ENCODE data around the gene KRTAP8-1.

KRTAP8-1 gene, protein sequence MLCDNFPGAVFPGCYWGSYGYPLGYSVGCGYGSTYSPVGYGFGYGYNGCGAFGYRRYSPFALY

GRCh38 chr21:30813174-30813573, at the start of gene KRTAP8-1:
KRTAP8-1 (minus strand) TSS chr21:30813274; CDS start chr21:30813220, 54 bp downstream.
- H3K4me1 ChIP-seq (ENCODE audit: control insufficient read depth in 5 of 5, insufficient read depth in 5 of 5, low read length in 5 of 5): no peaks in the 10 kb centered on the region
- H3K27ac ChIP-seq (ENCODE audit: low read depth, low read length): no peak within 1 kb of the TSS
- H3K9ac ChIP-seq (ENCODE audit: low read length in 5 of 5): no peak within 1 kb of the TSS
- H3K36me3 ChIP-seq (ENCODE audit: control insufficient read depth in 5 of 5, insufficient read depth in 5 of 5, low read length in 5 of 5): no peaks in the 10 kb centered on the region
- no peak within 1 kb of the TSS for H3K4me3 ChIP-seq (ENCODE audit: low read depth in 1 of 5, low read length in 5 of 5)
- H3K9me3 ChIP-seq (ENCODE audit: control insufficient read depth in 5 of 5, low read length in 5 of 5): no peaks in the 10 kb centered on the region
- H3K27me3 ChIP-seq (ENCODE audit: control insufficient read depth in 5 of 5, insufficient read depth in 4 of 5, low read length in 5 of 5): peaks cover 0 to 6% (median 0%) of the 10 kb centered on the region in 5 donors

GRCh38 chr21:30847627-30848500, 34.8 kb upstream of the KRTAP8-1 start:
- no peak overlapping the region for H3K27ac ChIP-seq (ENCODE audit: low read depth, low read length)
- no peaks in the 10 kb centered on the region for H3K27me3 ChIP-seq (ENCODE audit: control insufficient read depth in 5 of 5, insufficient read depth in 4 of 5, low read length in 5 of 5)
- no peaks in the 10 kb centered on the region for H3K4me1 ChIP-seq (ENCODE audit: control insufficient read depth in 5 of 5, insufficient read depth in 5 of 5, low read length in 5 of 5)
- no peaks in the 10 kb centered on the region for H3K36me3 ChIP-seq (ENCODE audit: control insufficient read depth in 5 of 5, insufficient read depth in 5 of 5, low read length in 5 of 5)
- H3K4me3 ChIP-seq (ENCODE audit: low read depth in 1 of 5, low read length in 5 of 5): no peak overlapping the region
- H3K9me3 ChIP-seq (ENCODE audit: control insufficient read depth in 5 of 5, low read length in 5 of 5): no peaks in the 10 kb centered on the region
- no peak overlapping the region for H3K9ac ChIP-seq (ENCODE audit: low read length in 5 of 5)

DNA sequence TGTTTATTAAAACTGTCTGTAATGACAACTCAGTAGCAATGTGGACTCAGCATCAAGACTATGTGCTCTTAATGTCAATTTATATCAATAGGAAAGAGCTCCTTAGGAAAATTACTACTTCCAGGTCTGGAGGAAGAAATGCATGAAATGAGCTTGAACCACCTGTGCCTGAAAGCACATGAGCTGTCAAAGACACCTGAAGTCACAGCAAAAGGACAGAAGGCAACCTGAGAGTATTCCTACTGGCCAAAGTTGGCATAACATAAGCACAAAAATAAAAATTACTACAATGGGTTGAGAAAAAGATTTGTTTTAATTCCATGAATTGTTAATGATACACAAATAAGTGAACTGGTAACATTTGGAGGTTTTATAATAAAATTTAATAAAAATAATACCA, 29.9 kb upstream of the KRTAP8-1 start:
- no peaks in the 10 kb centered on the region for H3K36me3 ChIP-seq (ENCODE audit: control insufficient read depth in 5 of 5, insufficient read depth in 5 of 5, low read length in 5 of 5)
- H3K27me3 ChIP-seq (ENCODE audit: control insufficient read depth in 5 of 5, insufficient read depth in 4 of 5, low read length in 5 of 5): peaks cover 0 to 4% (median 0%) of the 10 kb centered on the region in 5 donors
- no peak overlapping the region for H3K27ac ChIP-seq (ENCODE audit: low read depth, low read length)
- no peaks in the 10 kb centered on the region for H3K9me3 ChIP-seq (ENCODE audit: control insufficient read depth in 5 of 5, low read length in 5 of 5)
- H3K4me3 ChIP-seq (ENCODE audit: low read depth in 1 of 5, low read length in 5 of 5): no peak overlapping the region
- H3K9ac ChIP-seq (ENCODE audit: low read length in 5 of 5): no peak overlapping the region
- H3K4me1 ChIP-seq (ENCODE audit: control insufficient read depth in 5 of 5, insufficient read depth in 5 of 5, low read length in 5 of 5): no peaks in the 10 kb centered on the region

DNA sequence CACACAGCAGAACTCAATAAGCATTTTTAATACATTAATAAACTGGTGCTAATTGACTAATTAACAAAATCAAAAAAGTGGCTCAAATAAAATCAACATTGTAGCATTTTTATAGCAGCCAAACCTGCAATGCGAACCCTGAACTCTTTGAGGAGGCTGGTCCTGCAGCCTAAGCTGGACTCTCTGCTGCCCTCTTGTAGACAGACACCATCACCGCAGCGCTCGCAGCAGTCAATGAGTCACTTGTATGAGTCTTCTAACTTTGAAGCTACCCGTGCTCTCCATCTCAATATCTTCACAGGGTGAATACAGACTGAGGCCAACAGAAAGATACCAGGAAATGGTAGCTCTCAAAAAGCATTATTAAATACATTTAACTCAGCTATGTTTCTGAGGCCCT, 26.2 kb upstream of the KRTAP8-1 start:
- Histone ChIP-seq H3K4me3 (ENCODE audit: low read depth in 1 of 5, low read length in 5 of 5) (no peak overlapping the region), H3K36me3 (ENCODE audit: control insufficient read depth in 5 of 5, insufficient read depth in 5 of 5, low read length in 5 of 5) (no peaks in the 10 kb centered on the region), H3K27ac (ENCODE audit: low read depth, low read length) (no peak overlapping the region), H3K9me3 (ENCODE audit: control insufficient read depth in 5 of 5, low read length in 5 of 5) (no peaks in the 10 kb centered on the region), H3K9ac (ENCODE audit: low read length in 5 of 5) (no peak overlapping the region), H3K4me1 (ENCODE audit: control insufficient read depth in 5 of 5, insufficient read depth in 5 of 5, low read length in 5 of 5) (no peaks in the 10 kb centered on the region), H3K27me3 (ENCODE audit: control insufficient read depth in 5 of 5, insufficient read depth in 4 of 5, low read length in 5 of 5) (peaks cover 0 to 4% (median 0%) of the 10 kb centered on the region in 5 donors)

DNA sequence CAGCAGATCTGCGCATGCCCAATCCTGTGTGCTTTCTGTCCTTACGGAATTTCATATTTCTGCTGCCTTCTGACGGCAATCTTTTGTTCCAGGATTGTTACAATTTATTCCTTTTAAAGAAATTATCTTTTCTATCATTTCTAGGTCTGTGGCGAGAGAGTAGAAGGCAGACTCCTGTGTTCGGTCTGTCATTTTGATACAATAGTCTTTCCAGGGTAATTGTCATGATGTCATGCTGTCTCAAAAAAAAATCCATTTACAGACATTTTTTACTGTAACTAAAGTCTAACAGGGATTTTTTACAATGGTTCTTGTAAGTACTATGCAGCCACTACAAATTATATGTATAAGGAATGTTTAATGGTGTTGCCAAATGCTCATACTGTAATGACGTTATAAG, 25.5 kb upstream of the KRTAP8-1 start:
- no peak overlapping the region for H3K9ac ChIP-seq (ENCODE audit: low read length in 5 of 5)
- no peak overlapping the region for H3K4me3 ChIP-seq (ENCODE audit: low read depth in 1 of 5, low read length in 5 of 5)
- peaks cover 0 to 4% (median 0%) of the 10 kb centered on the region in 5 donors for H3K27me3 ChIP-seq (ENCODE audit: control insufficient read depth in 5 of 5, insufficient read depth in 4 of 5, low read length in 5 of 5)
- no peaks in the 10 kb centered on the region for H3K9me3 ChIP-seq (ENCODE audit: control insufficient read depth in 5 of 5, low read length in 5 of 5)
- no peaks in the 10 kb centered on the region for H3K36me3 ChIP-seq (ENCODE audit: control insufficient read depth in 5 of 5, insufficient read depth in 5 of 5, low read length in 5 of 5)
- H3K27ac ChIP-seq (ENCODE audit: low read depth, low read length): no peak overlapping the region
- H3K4me1 ChIP-seq (ENCODE audit: control insufficient read depth in 5 of 5, insufficient read depth in 5 of 5, low read length in 5 of 5): no peaks in the 10 kb centered on the region

DNA sequence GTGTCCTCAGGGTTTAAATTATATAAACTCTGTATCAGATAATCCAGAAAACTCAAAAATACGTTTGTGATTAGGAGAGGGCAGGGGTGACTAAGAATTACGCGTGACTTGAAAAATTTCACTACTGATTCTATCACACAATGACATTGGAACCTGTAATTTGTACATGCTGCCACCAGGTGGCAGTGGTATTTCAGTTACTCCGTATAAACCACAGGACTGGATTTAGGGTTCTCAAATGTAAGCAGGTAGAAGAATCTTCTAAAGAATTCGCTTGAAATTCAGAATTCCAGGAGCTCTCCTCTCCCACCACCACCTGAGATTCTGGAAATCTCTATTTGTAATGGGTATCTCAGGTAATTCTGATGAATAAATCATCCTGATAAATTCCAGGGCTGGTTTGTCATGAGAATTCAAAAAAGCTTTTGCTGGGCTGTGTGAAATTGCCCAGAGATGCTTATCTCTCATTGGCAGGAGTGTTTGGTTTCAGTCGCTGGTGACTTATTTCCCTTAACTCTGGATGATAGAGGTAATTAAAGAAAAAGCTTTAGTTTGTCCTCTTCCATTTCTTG, 18.2 kb upstream of the KRTAP8-1 start:
- no peaks in the 10 kb centered on the region for H3K36me3 ChIP-seq (ENCODE audit: control insufficient read depth in 5 of 5, insufficient read depth in 5 of 5, low read length in 5 of 5)
- H3K4me1 ChIP-seq (ENCODE audit: control insufficient read depth in 5 of 5, insufficient read depth in 5 of 5, low read length in 5 of 5): no peaks in the 10 kb centered on the region
- peaks cover 0 to 5% (median 2%) of the 10 kb centered on the region in 5 donors for H3K9me3 ChIP-seq (ENCODE audit: control insufficient read depth in 5 of 5, low read length in 5 of 5)

GRCh38 chr21:30829659-30830058, 16.6 kb upstream of the KRTAP8-1 start, which contains the start of gene KRTAP7-1:
KRTAP7-1 (minus strand) TSS chr21:30829759; CDS start chr21:30829698, 61 bp downstream.
- peaks cover 0 to 3% (median 0%) of the 10 kb centered on the region in 5 donors for H3K27me3 ChIP-seq (ENCODE audit: control insufficient read depth in 5 of 5, insufficient read depth in 4 of 5, low read length in 5 of 5)
- no peak within 1 kb of the TSS for H3K9ac ChIP-seq (ENCODE audit: low read length in 5 of 5)
- H3K27ac ChIP-seq (ENCODE audit: low read depth, low read length): no peak within 1 kb of the TSS
- no peak within 1 kb of the TSS for H3K4me3 ChIP-seq (ENCODE audit: low read depth in 1 of 5, low read length in 5 of 5)
- no peaks in the 10 kb centered on the region for H3K4me1 ChIP-seq (ENCODE audit: control insufficient read depth in 5 of 5, insufficient read depth in 5 of 5, low read length in 5 of 5)
- H3K9me3 ChIP-seq (ENCODE audit: control insufficient read depth in 5 of 5, low read length in 5 of 5): peaks cover 0 to 5% (median 2%) of the 10 kb centered on the region in 5 donors
- H3K36me3 ChIP-seq (ENCODE audit: control insufficient read depth in 5 of 5, insufficient read depth in 5 of 5, low read length in 5 of 5): no peaks in the 10 kb centered on the region

More for the DNA sequence above, 18.2 kb upstream of the KRTAP8-1 start:
- H3K27me3 ChIP-seq (ENCODE audit: control insufficient read depth in 5 of 5, insufficient read depth in 4 of 5, low read length in 5 of 5): peaks cover 0 to 3% (median 0%) of the 10 kb centered on the region in 5 donors
- no peak overlapping the region for H3K4me3 ChIP-seq (ENCODE audit: low read depth in 1 of 5, low read length in 5 of 5)
- no peak overlapping the region for H3K9ac ChIP-seq (ENCODE audit: low read length in 5 of 5)
- H3K27ac ChIP-seq (ENCODE audit: low read depth, low read length): no peak overlapping the region

- no peak overlapping the region for H3K9ac ChIP-seq (ENCODE audit: low read length in 5 of 5)
- H3K4me1 ChIP-seq (ENCODE audit: control insufficient read depth in 5 of 5, insufficient read depth in 5 of 5, low read length in 5 of 5): no peaks in the 10 kb centered on the region
- H3K36me3 ChIP-seq (ENCODE audit: control insufficient read depth in 5 of 5, insufficient read depth in 5 of 5, low read length in 5 of 5): no peaks in the 10 kb centered on the region
- H3K27ac ChIP-seq (ENCODE audit: low read depth, low read length): no peak overlapping the region
- H3K27me3 ChIP-seq (ENCODE audit: control insufficient read depth in 5 of 5, insufficient read depth in 4 of 5, low read length in 5 of 5): no peaks in the 10 kb centered on the region
- no peaks in the 10 kb centered on the region for H3K9me3 ChIP-seq (ENCODE audit: control insufficient read depth in 5 of 5, low read length in 5 of 5)
- no peak overlapping the region for H3K4me3 ChIP-seq (ENCODE audit: low read depth in 1 of 5, low read length in 5 of 5)
These were observed 6.0 kb upstream of the KRTAP8-1 start for GRCh38 chr21:30818837-30819610.

DNA sequence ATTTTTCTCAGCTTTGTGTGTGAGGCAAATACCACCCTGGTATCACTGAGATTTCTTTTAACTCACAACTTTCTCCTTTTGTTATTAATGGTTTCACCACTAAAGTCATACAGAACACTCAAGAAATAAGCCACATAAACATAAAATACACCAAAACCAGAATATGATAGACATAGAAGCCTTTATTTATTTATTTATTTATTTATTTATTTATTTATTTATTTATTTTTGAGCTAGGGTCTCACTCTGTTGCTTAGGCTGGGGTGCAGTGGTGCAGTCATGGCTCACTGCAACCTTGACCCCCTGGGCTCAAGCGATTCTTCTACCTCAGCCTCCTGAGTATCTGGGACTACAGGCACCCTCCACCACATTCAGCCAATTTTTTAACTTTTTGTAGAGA, 12.5 kb downstream of the KRTAP8-1 start:
- Histone ChIP-seq H3K36me3 (ENCODE audit: control insufficient read depth in 5 of 5, insufficient read depth in 5 of 5, low read length in 5 of 5) (no peaks in the 10 kb centered on the region), H3K4me3 (ENCODE audit: low read depth in 1 of 5, low read length in 5 of 5) (no peak overlapping the region), H3K27me3 (ENCODE audit: control insufficient read depth in 5 of 5, insufficient read depth in 4 of 5, low read length in 5 of 5) (no peaks in the 10 kb centered on the region), H3K27ac (ENCODE audit: low read depth, low read length) (no peak overlapping the region), H3K9me3 (ENCODE audit: control insufficient read depth in 5 of 5, low read length in 5 of 5) (peaks cover 0 to 2% (median 0%) of the 10 kb centered on the region in 5 donors), H3K9ac (ENCODE audit: low read length in 5 of 5) (no peak overlapping the region), H3K4me1 (ENCODE audit: control insufficient read depth in 5 of 5, insufficient read depth in 5 of 5, low read length in 5 of 5) (no peaks in the 10 kb centered on the region)

All from subcutaneous abdominal adipose tissue (tissue), 5 donors.